HG03432 (cell line): ENCODE data around the gene RASL11B.

Experiments used
- ATAC-seq: cut with Tn5 transposase; IDR thresholded peaks from one replicate; pipeline ENCODE4 v1.9.1; 2021; ENCODE audit warnings: mild to moderate bottlenecking, moderate library complexity; ENCODE audit not compliant: unreplicated experiment

The RASL11B gene

GRCh38 chr4:52873191-52873590 is 11.1 kb downstream of the RASL11B start:
- ATAC-seq, result no peak

- ATAC-seq, result no peak
Observed at GRCh38 chr4:52873861-52874343, 11.8 kb downstream of the RASL11B start.

GRCh38 chr4:52874948-52875347 is 12.8 kb downstream of the RASL11B start:
- ATAC-seq, result no peak

- no peak for ATAC-seq
Observed at GRCh38 chr4:52876069-52876468, 14.0 kb downstream of the RASL11B start.

- no peak for ATAC-seq
Observed at GRCh38 chr4:52877036-52877435, 14.9 kb downstream of the RASL11B start.

- no peak for ATAC-seq
Observed at GRCh38 chr4:52877694-52878093, 15.6 kb downstream of the RASL11B start.

- ATAC-seq, result no peak
Observed at GRCh38 chr4:52879471-52879870, 17.4 kb downstream of the RASL11B start.

- no peak for ATAC-seq
Observed at GRCh38 chr4:52880994-52881393, 18.9 kb downstream of the RASL11B start.

GRCh38 chr4:52883183-52883621 is 21.1 kb downstream of the RASL11B start:
- no peak for ATAC-seq

- ATAC-seq, result no peak
Observed at GRCh38 chr4:52883707-52884669, 21.9 kb downstream of the RASL11B start.

GRCh38 chr4:52884994-52885393 is 22.9 kb downstream of the RASL11B start:
- ATAC-seq, result no peak

GRCh38 chr4:52889354-52889753 is 27.2 kb downstream of the RASL11B start:
- ATAC-seq, result no peak

GRCh38 chr4:52889778-52890520 is 27.8 kb downstream of the RASL11B start:
- no peak for ATAC-seq

GRCh38 chr4:52890521-52890791 is 28.3 kb downstream of the RASL11B start:
- no peak for ATAC-seq

GRCh38 chr4:52891743-52892142 is 29.6 kb downstream of the RASL11B start:
- ATAC-seq, result no peak

GRCh38 chr4:52892880-52893279 is 30.8 kb downstream of the RASL11B start:
- ATAC-seq, result no peak

- no peak for ATAC-seq
Observed at GRCh38 chr4:52894443-52894842, 32.3 kb downstream of the RASL11B start.

- no peak for ATAC-seq
Observed at GRCh38 chr4:52903273-52903672, 41.2 kb downstream of the RASL11B start.

GRCh38 chr4:52904421-52904820 is 42.3 kb downstream of the RASL11B start:
- ATAC-seq, result no peak

GRCh38 chr4:52907510-52907909 is 45.4 kb downstream of the RASL11B start:
- no peak for ATAC-seq

GRCh38 chr4:52910115-52910514 is 48.0 kb downstream of the RASL11B start:
- no peak for ATAC-seq
